Glutamatergic neuron (in vitro differentiated cells): ENCODE results near the gene POLR1A. TPM values are rescaled to one million over a fixed set of nuclear protein-coding genes. Genes with fewer than 3 reads are reported as not detected.

Source experiments
- DNase-seq: peaks from one replicate; pipeline ENCODE4 v3.0.0; 2022
- H3K27ac Mint-ChIP-seq: one replicate; pipeline ENCODE4 v1.8.0; 2020; ENCODE audit warnings: mild to moderate bottlenecking, mixed read lengths, inconsistent platforms; ENCODE audit not compliant: unreplicated experiment
- H3K27me3 Mint-ChIP-seq: one replicate; pipeline ENCODE4 v1.8.0; 2020; ENCODE audit warnings: mild to moderate bottlenecking, moderate library complexity, mixed read lengths, inconsistent platforms; ENCODE audit not compliant: unreplicated experiment
- H3K36me3 Mint-ChIP-seq: one replicate; pipeline ENCODE4 v1.8.0; 2020; ENCODE audit warnings: mild to moderate bottlenecking, mixed read lengths, inconsistent platforms; ENCODE audit not compliant: unreplicated experiment
- H3K4me1 Mint-ChIP-seq: one replicate; pipeline ENCODE4 v1.8.0; 2020; ENCODE audit warnings: mild to moderate bottlenecking, low read depth, mixed read lengths, inconsistent platforms; ENCODE audit not compliant: unreplicated experiment
- H3K4me3 Mint-ChIP-seq: one replicate; pipeline ENCODE4 v1.8.0; 2020; ENCODE audit warnings: mild to moderate bottlenecking, mixed read lengths, inconsistent platforms; ENCODE audit not compliant: unreplicated experiment
- H3K9me3 Mint-ChIP-seq: one replicate; pipeline ENCODE4 v1.8.0; 2020; ENCODE audit warnings: mild to moderate bottlenecking, moderate library complexity, mixed read lengths, inconsistent platforms; ENCODE audit not compliant: unreplicated experiment
- CTCF ChIP-seq: fragments of 200-600 bp; sonication (generic); IDR thresholded peaks from one replicate; pipeline ENCODE4 v1.5.0; 2021; ENCODE audit not compliant: partially characterized antibody, unreplicated experiment
- total RNA-seq: library from RNA; stranded (reverse); fragmentation: NEBNext Ultra II Directional; extraction: Animal tissue kit (Norgen Biotek cat#: 25700); gene quantifications from one replicate; pipeline ENCODE4 v1.2.1, GENCODE V29; 2021; ENCODE audit not compliant: unreplicated experiment

Gene POLR1A
- total RNA-seq, 1 donor from 2014 or later, result 34.7 TPM

- Mint-ChIP-seq H3K4me3 (no peak overlapping the region), H3K27me3 (no peaks in the 10 kb centered on the region), H3K9me3 (peaks cover 2% of the 10 kb centered on the region), H3K27ac (no peak overlapping the region), H3K36me3 (no peaks in the 10 kb centered on the region), H3K4me1 (peaks cover 6% of the 10 kb centered on the region)
- no peak for DNase-seq
- TF ChIP-seq CTCF, result no peak
These were observed 24.0 kb downstream of the POLR1A start for GRCh38 chr2:86081724-86082123.

GRCh38 chr2:86079981-86080911 is 25.4 kb downstream of the POLR1A start:
- Mint-ChIP-seq H3K4me1 (peaks cover 6% of the 10 kb centered on the region), H3K4me3 (no peak overlapping the region), H3K36me3 (no peaks in the 10 kb centered on the region), H3K9me3 (peaks cover 2% of the 10 kb centered on the region), H3K27ac (no peak overlapping the region), H3K27me3 (no peaks in the 10 kb centered on the region)
- DNase-seq, result peak; percentile 93
- TF ChIP-seq CTCF, result peak; percentile 71

GRCh38 chr2:86078774-86079545 is 26.7 kb downstream of the POLR1A start:
- H3K27ac Mint-ChIP-seq, result peak overlapping the region; percentile 68
- peaks cover 2% of the 10 kb centered on the region for H3K9me3 Mint-ChIP-seq
- H3K4me1 Mint-ChIP-seq, result peaks cover 6% of the 10 kb centered on the region
- DNase-seq, result peak; percentile 45
- H3K36me3 Mint-ChIP-seq, result no peaks in the 10 kb centered on the region
- H3K27me3 Mint-ChIP-seq, result no peaks in the 10 kb centered on the region
- H3K4me3 Mint-ChIP-seq, result no peak overlapping the region
- no peak for TF ChIP-seq CTCF

GRCh38 chr2:86075886-86076285 is 29.8 kb downstream of the POLR1A start:
- Mint-ChIP-seq H3K27me3 (no peaks in the 10 kb centered on the region), H3K36me3 (peaks cover 5% of the 10 kb centered on the region), H3K9me3 (peaks cover 2% of the 10 kb centered on the region), H3K4me1 (peaks cover 6% of the 10 kb centered on the region), H3K4me3 (no peak overlapping the region), H3K27ac (no peak overlapping the region)
- no peak for TF ChIP-seq CTCF
- DNase-seq, result no peak
